ENCODE results near the gene GMDS.

GMDS gene

GRCh38 chr6:1619098-1619672 is 626.2 kb downstream of the GMDS start:
- no peak for DNase-seq (ENCODE audit: low spot score)
- no peak for TF ChIP-seq CTCF (IDR thresholded peaks at IDR 0.05; ENCODE audit: borderline replicate concordance, control extremely low read depth, extremely low read depth, insufficient read depth, missing control alignments)
- in situ Hi-C loops (cut with MboI; ENCODE audit: low sequenced_read_pairs, unreplicated experiment): loop anchor here (25.0 kb wide), 1 partner anchor 568 kb away; no protein-coding TSS in a partner anchor

GRCh38 chr6:1618311-1619097 is 626.9 kb downstream of the GMDS start:
- DNase-seq (ENCODE audit: low spot score): no peak
- no peak for TF ChIP-seq CTCF (IDR thresholded peaks at IDR 0.05; ENCODE audit: borderline replicate concordance, control extremely low read depth, extremely low read depth, insufficient read depth, missing control alignments)
- in situ Hi-C loops (cut with MboI; ENCODE audit: low sequenced_read_pairs, unreplicated experiment): loop anchor here (25.0 kb wide), 1 partner anchor 569 kb away; no protein-coding TSS in a partner anchor

DNA sequence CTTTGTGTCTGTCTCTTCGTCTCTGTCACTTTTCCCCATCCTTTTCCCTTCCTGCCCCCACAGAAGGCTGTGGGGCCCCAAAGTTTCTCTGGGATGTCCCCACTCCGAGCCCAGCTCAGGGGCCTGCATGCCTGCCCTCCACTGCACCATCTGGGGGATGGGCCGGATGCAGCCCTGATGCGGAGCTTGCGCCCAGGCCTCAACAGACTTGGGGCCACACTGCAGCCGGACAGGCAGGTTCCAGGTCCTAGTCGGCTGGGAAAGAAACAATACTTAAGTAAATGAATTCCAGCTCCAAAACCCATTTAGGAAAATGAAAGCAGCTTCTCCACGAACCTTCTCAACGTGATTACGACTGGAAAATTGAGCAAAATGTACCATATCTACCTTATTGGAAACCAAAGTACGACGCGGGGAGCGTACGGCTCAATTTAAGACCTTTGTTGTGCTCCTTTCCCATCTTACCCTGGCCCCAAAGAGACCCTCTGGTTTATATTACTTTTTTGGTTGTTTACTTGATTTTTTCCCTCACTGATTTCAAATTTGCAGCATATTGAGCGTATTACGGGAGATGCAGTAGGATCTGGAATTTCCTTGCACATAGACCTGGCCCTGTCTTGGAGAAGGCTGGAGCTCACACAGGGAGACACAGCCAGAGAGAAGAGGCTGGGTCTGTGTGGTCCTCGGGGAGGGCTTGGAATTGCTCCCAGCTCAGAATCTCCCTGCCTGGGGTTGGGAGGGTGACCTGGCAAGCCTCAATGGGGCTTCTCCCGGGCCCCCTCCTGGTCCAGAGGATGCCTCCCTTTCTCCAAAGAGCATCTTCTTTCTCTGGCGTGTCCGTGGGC is 627.7 kb downstream of the GMDS start:
- in situ Hi-C loops (cut with MboI; ENCODE audit: low sequenced_read_pairs, unreplicated experiment): loop anchor here (25.0 kb wide), 1 partner anchor 570 kb away; no protein-coding TSS in a partner anchor
- no peak for DNase-seq (ENCODE audit: low spot score)
- TF ChIP-seq CTCF (IDR thresholded peaks at IDR 0.05; ENCODE audit: borderline replicate concordance, control extremely low read depth, extremely low read depth, insufficient read depth, missing control alignments): no peak

DNA sequence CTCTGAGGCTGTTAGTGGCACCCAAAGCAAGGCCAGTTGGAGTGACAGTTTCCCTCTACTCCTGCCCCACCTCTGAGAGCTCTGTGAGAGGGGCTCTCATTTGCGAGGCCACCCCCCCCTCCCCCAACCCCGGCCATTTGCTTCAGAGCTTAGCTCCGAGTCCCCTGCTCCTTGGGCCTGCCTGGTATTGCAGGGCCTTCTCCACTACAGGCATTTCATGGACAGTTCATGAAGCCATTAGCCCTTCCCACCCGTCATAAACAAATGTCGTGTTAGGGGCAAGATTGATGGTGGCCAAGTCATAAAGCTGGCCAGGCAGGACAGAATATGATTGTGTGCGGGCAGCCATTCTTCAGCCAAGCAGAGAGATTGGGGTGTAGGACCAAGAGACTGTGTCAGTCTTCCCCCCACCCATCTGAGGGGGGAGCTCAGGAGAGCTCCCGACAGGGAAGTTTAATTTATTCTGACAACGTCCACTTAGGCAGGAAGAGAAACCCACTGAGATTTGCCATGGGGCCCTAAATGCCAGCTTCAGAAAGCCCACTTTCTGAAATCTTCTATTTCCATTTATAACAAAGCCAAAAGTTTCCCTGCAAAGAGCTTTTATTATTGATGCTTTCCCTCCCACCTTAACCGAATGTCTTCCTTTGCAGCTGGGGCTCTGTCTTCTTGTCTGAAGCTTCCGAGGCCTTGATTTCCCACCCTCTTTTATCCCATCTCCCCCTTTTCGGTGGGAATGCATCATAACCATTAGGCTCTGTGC is 628.5 kb downstream of the GMDS start:
- no peak for DNase-seq (ENCODE audit: low spot score)
- no peak for TF ChIP-seq CTCF (IDR thresholded peaks at IDR 0.05; ENCODE audit: borderline replicate concordance, control extremely low read depth, extremely low read depth, insufficient read depth, missing control alignments)
- in situ Hi-C loops (cut with MboI; ENCODE audit: low sequenced_read_pairs, unreplicated experiment): loop anchor here (25.0 kb wide), 1 partner anchor 570 kb away; no protein-coding TSS in a partner anchor

DNA sequence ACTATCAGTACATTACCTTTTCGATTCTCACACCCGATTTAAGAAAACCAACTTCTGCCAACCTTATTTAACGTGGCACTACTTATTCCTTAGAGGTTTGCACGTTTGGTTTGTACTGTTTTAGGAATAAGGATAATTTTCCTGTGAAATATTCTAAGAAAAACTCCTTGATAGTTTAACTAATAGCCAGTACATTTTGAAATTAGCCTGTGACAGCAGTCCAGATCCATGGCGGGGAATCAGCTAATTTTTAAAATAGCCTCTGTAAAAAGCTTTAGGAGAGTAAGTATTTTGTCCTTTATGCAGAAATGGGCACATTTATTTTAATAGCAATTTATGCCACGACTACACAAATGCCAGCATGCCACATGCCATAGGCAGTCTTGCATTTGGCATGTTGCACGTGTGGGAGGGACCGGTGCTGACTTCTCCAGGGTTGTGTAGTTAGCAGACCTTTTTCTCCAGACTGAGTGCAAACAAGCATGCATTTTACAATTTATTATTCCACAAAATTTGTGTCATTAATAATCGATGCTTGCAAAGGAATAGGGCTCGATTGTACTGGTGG is 629.5 kb downstream of the GMDS start:
- in situ Hi-C loops (cut with MboI; ENCODE audit: low sequenced_read_pairs, unreplicated experiment): loop anchor here (25.0 kb wide), 1 partner anchor 571 kb away; no protein-coding TSS in a partner anchor
- no peak for DNase-seq (ENCODE audit: low spot score)
- TF ChIP-seq CTCF (IDR thresholded peaks at IDR 0.05; ENCODE audit: borderline replicate concordance, control extremely low read depth, extremely low read depth, insufficient read depth, missing control alignments): no peak

Data from GM13976 (cell line).